CD14-positive monocyte (primary cell): Measurements from ENCODE around the gene BLOC1S1. TPM values are rescaled to one million over a fixed set of nuclear protein-coding genes. Genes with fewer than 3 reads are reported as not detected.

Experiments used
- DNase-seq, 3 donors: peaks; one replicate each; pipeline ENCODE4 v3.0.0-alpha.2; 2011 to 2022
- H2AFZ ChIP-seq: 2 replicates; pipeline ENCODE4 v1.6.0; 2012; ENCODE audit warnings: mild to moderate bottlenecking, low read depth, low read length, inconsistent platforms; ENCODE audit not compliant: insufficient read depth, poor library complexity, severe bottlenecking
- H3K27ac ChIP-seq, 2 donors: 1 replicate in 1 of 2; 2 replicates in 1 of 2; pipeline ENCODE4 v1.5.1; 2012 to 2013; ENCODE audit warnings: low read length in 2 of 2, control low read depth in 1 of 2, inconsistent platforms in 1 of 2, low read depth in 1 of 2, mild to moderate bottlenecking in 1 of 2
- H3K27me3 ChIP-seq, 2 donors: one replicate each; pipeline versions ENCODE4 v1.6.0 to v1.6.1; 2011 to 2013; ENCODE audit warnings: low read length in 2 of 2; ENCODE audit not compliant: control insufficient read depth in 2 of 2, insufficient read depth in 2 of 2
- H3K36me3 ChIP-seq, 2 donors: replicated peaks in 1 of 2; 1 replicate in 1 of 2; 2 replicates in 1 of 2; pipeline versions ENCODE4 v1.5.1 to v1.6.1; 2012 to 2013; ENCODE audit warnings: low read length in 2 of 2, control low read depth in 1 of 2, inconsistent platforms in 1 of 2, mild to moderate bottlenecking in 1 of 2; ENCODE audit not compliant: insufficient read depth in 2 of 2, control insufficient read depth in 1 of 2
- H3K4me1 ChIP-seq, 2 donors: 1 replicate in 1 of 2; 2 replicates in 1 of 2; pipeline versions ENCODE4 v1.5.1 to v1.6.1; 2012 to 2013; ENCODE audit warnings: low read length in 2 of 2, control low read depth in 1 of 2, inconsistent platforms in 1 of 2, mild to moderate bottlenecking in 1 of 2, moderate library complexity in 1 of 2; ENCODE audit not compliant: insufficient read depth in 2 of 2, control insufficient read depth in 1 of 2
- H3K4me2 ChIP-seq: replicated peaks from 2 replicates; pipeline ENCODE3; 2012; ENCODE audit warnings: low read length, moderate library complexity, mild to moderate bottlenecking; ENCODE audit not compliant: poor library complexity, severe bottlenecking; ENCODE audit errors: extremely low read depth
- H3K4me3 ChIP-seq, 3 experiments: fragments of 200-600 bp in 1 of 3; sonication (generic) in 1 of 3; replicated peaks in 1 of 3; 1 replicate in 2 of 3; 2 replicates in 1 of 3; pipeline ENCODE4 v1.5.1; 2011 to 2013; ENCODE audit warnings: low read length in 3 of 3, mild to moderate bottlenecking in 3 of 3, control low read depth in 2 of 3, low read depth in 2 of 3, inconsistent platforms in 1 of 3, moderate library complexity in 1 of 3
- H3K79me2 ChIP-seq: 2 replicates; pipeline ENCODE4 v1.6.0; 2012; ENCODE audit warnings: mild to moderate bottlenecking, control low read depth, inconsistent platforms, low read length, moderate library complexity; ENCODE audit not compliant: insufficient read depth
- H3K9ac ChIP-seq: 2 replicates; pipeline ENCODE4 v1.6.0; 2017; ENCODE audit warnings: low read length, mild to moderate bottlenecking; ENCODE audit not compliant: insufficient read depth, poor library complexity, severe bottlenecking
- H3K9me3 ChIP-seq, 2 donors: replicated peaks in 1 of 2; 1 replicate in 1 of 2; 2 replicates in 1 of 2; pipeline versions ENCODE4 v1.5.1 to v1.6.1; 2012 to 2013; ENCODE audit warnings: low read length in 2 of 2, control low read depth in 1 of 2; ENCODE audit not compliant: control insufficient read depth in 1 of 2, insufficient read depth in 1 of 2
- H4K20me1 ChIP-seq: 2 replicates; pipeline ENCODE4 v1.6.0; 2012; ENCODE audit warnings: mild to moderate bottlenecking, low read length, control low read depth, moderate library complexity; ENCODE audit not compliant: insufficient read depth
- H3K27ac Mint-ChIP-seq, 7 donors: one replicate each; pipeline ENCODE4 v1.8.0; 2020; ENCODE audit warnings: mild to moderate bottlenecking in 7 of 7, mixed read lengths in 7 of 7, moderate library complexity in 6 of 7, inconsistent platforms in 2 of 7
- H3K27me3 Mint-ChIP-seq, 3 donors: one replicate each; pipeline ENCODE4 v1.8.0; 2021 to 2022; ENCODE audit warnings: low read depth in 3 of 3, mild to moderate bottlenecking in 3 of 3, mixed read lengths in 3 of 3, moderate library complexity in 3 of 3, inconsistent platforms in 1 of 3
- H3K36me3 Mint-ChIP-seq, 2 donors: one replicate each; pipeline ENCODE4 v1.8.0; 2020; ENCODE audit warnings: mixed read lengths in 2 of 2, inconsistent platforms in 1 of 2, mild to moderate bottlenecking in 1 of 2
- H3K4me1 Mint-ChIP-seq: one replicate; pipeline ENCODE4 v1.8.0; 2020; ENCODE audit warnings: mild to moderate bottlenecking, mixed read lengths
- H3K4me3 Mint-ChIP-seq, 2 donors: one replicate each; pipeline ENCODE4 v1.8.0; 2020; ENCODE audit warnings: mild to moderate bottlenecking in 2 of 2, mixed read lengths in 2 of 2, moderate library complexity in 1 of 2
- H3K9me3 Mint-ChIP-seq, 7 donors: one replicate each; pipeline ENCODE4 v1.8.0; 2020 to 2022; ENCODE audit warnings: mixed read lengths in 7 of 7, mild to moderate bottlenecking in 6 of 7, moderate library complexity in 6 of 7, inconsistent platforms in 2 of 7
- CTCF ChIP-seq: fragments of 200-600 bp; IDR thresholded peaks from one replicate; pipeline ENCODE4 v1.8.0; 2022; ENCODE audit warnings: antibody characterized with exemption, mild to moderate bottlenecking
- WGBS: methylation state at CpG from one replicate; pipeline ENCODE4 v1.1.5; 2013; ENCODE audit warnings: missing lambda C conversion rate; ENCODE audit not compliant: insufficient coverage; 5-methylcytosine and 5-hydroxymethylcytosine counted together
- intact Hi-C, 2 donors: fragments of 100-400 bp; cut with micrococcal nuclease; formaldehyde crosslinking; loops; one replicate each; pipeline versions ENCODE4 v1.15.0 to v1.15.1; 2023
- polyA plus RNA-seq, 3 donors: library from polyadenylated mRNA; depleted of rRNA in 1 of 3; unstranded in 2 of 3; stranded (reverse) in 1 of 3; fragments of 300-500 nt in 2 of 3; fragments of >200 nt in 1 of 3; fragmentation: Illumina TruSeq in 2 of 3; gene quantifications; 1 replicate in 2 of 3; 2 replicates in 1 of 3; pipeline ENCODE4 v1.2.3, GENCODE V29; 2012 to 2021

Gene BLOC1S1
- polyA plus RNA-seq, 3 donors, result 222 to 358 (median 223) TPM

- no peak for TF ChIP-seq CTCF
- Mint-ChIP-seq H3K9me3 (peaks cover 0 to 4% (median 0%) of the 10 kb centered on the region in 7 donors), H3K4me3 (peak overlapping the region; percentile 90), H3K4me1 (peaks cover 51% of the 10 kb centered on the region), H3K27ac (peak overlapping the region in 6 of 7 donors; percentile 76 to 97 (median 90)), H3K36me3 (peaks cover 44 to 50% of the 10 kb centered on the region in 2 donors), H3K27me3 (peaks cover 0 to 3% (median 0%) of the 10 kb centered on the region in 3 donors)
- H3K9ac ChIP-seq, result peak overlapping the region; percentile 98
- no peaks in the 10 kb centered on the region for H3K27me3 ChIP-seq
- H3K79me2 ChIP-seq, result peaks cover 45% of the 10 kb centered on the region
- 45% methylated on average over 8 of the region's 10 CpGs for WGBS
- no peak overlapping the region for H2AFZ ChIP-seq
- H3K9me3 ChIP-seq, result no peaks in the 10 kb centered on the region
- peak overlapping the region; percentile 97 for H3K4me2 ChIP-seq
- H3K36me3 ChIP-seq, result peaks cover 17 to 50% of the 10 kb centered on the region in 2 donors
- H4K20me1 ChIP-seq, result peaks cover 52% of the 10 kb centered on the region
- intact Hi-C loops, result loop anchor here in 1 of 2 donors (5.0 kb wide), 1 partner anchor 315 kb away; the partner anchor contains the start of gene RPS26
- peaks cover 33 to 46% of the 10 kb centered on the region in 2 donors for H3K4me1 ChIP-seq
- peak overlapping the region; percentile 99 for H3K27ac ChIP-seq
- peak overlapping the region in 1 of 3 experiments; percentile 90 for H3K4me3 ChIP-seq
- DNase-seq, result no peak
Measured at GRCh38 chr12:55726971-55727370, 11.1 kb downstream of the BLOC1S1 start.

- intact Hi-C loops, result loop anchor here in 1 of 2 donors (5.0 kb wide), 1 partner anchor 315 kb away; the partner anchor contains the start of gene RPS26
- H3K79me2 ChIP-seq, result peaks cover 45% of the 10 kb centered on the region
- H3K4me2 ChIP-seq, result peak overlapping the region; percentile 97
- 8% methylated on average over 2 of the region's 9 CpGs for WGBS
- peak overlapping the region; percentile 65 to 90 (median 82) for H3K4me3 ChIP-seq
- peaks cover 44 to 46% of the 10 kb centered on the region in 2 donors for H3K36me3 Mint-ChIP-seq
- H3K4me1 ChIP-seq, result peaks cover 33 to 46% of the 10 kb centered on the region in 2 donors
- no peaks in the 10 kb centered on the region for H3K27me3 ChIP-seq
- H3K36me3 ChIP-seq, result peaks cover 17 to 44% of the 10 kb centered on the region in 2 donors
- H3K9me3 ChIP-seq, result no peaks in the 10 kb centered on the region
- H3K27ac ChIP-seq, result peak overlapping the region; percentile 99
- TF ChIP-seq CTCF, result no peak
- H2AFZ ChIP-seq, result peak overlapping the region; percentile 23
- peak overlapping the region; percentile 80 to 97 (median 89) for H3K27ac Mint-ChIP-seq
- H3K4me3 Mint-ChIP-seq, result peak overlapping the region; percentile 90
- DNase-seq, result peak in 2 of 3 donors; percentile 50 to 60
- peaks cover 51% of the 10 kb centered on the region for H3K4me1 Mint-ChIP-seq
- H3K9me3 Mint-ChIP-seq, result peaks cover 0 to 4% (median 0%) of the 10 kb centered on the region in 7 donors
- H3K9ac ChIP-seq, result peak overlapping the region; percentile 98
- H3K27me3 Mint-ChIP-seq, result peaks cover 0 to 3% (median 0%) of the 10 kb centered on the region in 3 donors
- H4K20me1 ChIP-seq, result peaks cover 51% of the 10 kb centered on the region
Measured at GRCh38 chr12:55727643-55728185, 11.9 kb downstream of the BLOC1S1 start.
